Gastrocnemius medialis (tissue), 4 donors: ENCODE data around the gene WSB2. TPM values are rescaled to one million over a fixed set of nuclear protein-coding genes. Genes with fewer than 3 reads are reported as not detected.

Source experiments
- ATAC-seq, 2 donors: fragments of 150-250 bp; one replicate each; pipeline ENCODE4 v1.9.1; 2016
- DNase-seq, 2 donors: peaks; one replicate each; pipeline ENCODE4 v3.0.0-alpha.2; 2019
- H3K27ac ChIP-seq, 4 donors: fragments of 200-600 bp; sonication (generic); 1 replicate in 1 of 4; 2 replicates in 3 of 4; pipeline ENCODE4 v1.5.1; 2016 to 2018; ENCODE audit warnings: mild to moderate bottlenecking in 2 of 4, moderate library complexity in 1 of 4
- H3K27me3 ChIP-seq, 3 donors: fragments of 200-600 bp; sonication (generic) in 2 of 3; 1 replicate in 1 of 3; 2 replicates in 2 of 3; pipeline versions ENCODE4 v1.5.1 to v1.6.0; 2016 to 2019; ENCODE audit warnings: mild to moderate bottlenecking in 1 of 3, moderate library complexity in 1 of 3
- H3K36me3 ChIP-seq, 2 donors: fragments of 200-600 bp; sonication (generic) in 1 of 2; one replicate each; pipeline ENCODE4 v1.5.1; 2017 to 2018
- H3K4me1 ChIP-seq, 2 donors: fragments of 200-600 bp; sonication (generic) in 1 of 2; one replicate each; pipeline ENCODE4 v1.5.1; 2016 to 2017; ENCODE audit warnings: mild to moderate bottlenecking in 2 of 2
- H3K4me3 ChIP-seq, 4 donors: fragments of 200-600 bp; sonication (generic) in 3 of 4; 1 replicate in 1 of 4; 2 replicates in 3 of 4; pipeline ENCODE4 v1.5.1; 2016 to 2019; ENCODE audit warnings: mild to moderate bottlenecking in 2 of 4
- H3K9me3 ChIP-seq, 3 donors: fragments of 200-600 bp; sonication (generic) in 2 of 3; 1 replicate in 1 of 3; 2 replicates in 2 of 3; pipeline ENCODE4 v1.5.1; 2016 to 2019
- POLR2A ChIP-seq, 2 donors: fragments of 450-650 bp; IDR thresholded peaks; one replicate each; pipeline ENCODE4 v1.6.1; 2017; ENCODE audit warnings: antibody characterized with exemption in 2 of 2, mild to moderate bottlenecking in 2 of 2, moderate library complexity in 2 of 2
- in situ Hi-C, 4 donors: fragments of 200-750 bp; cut with MboI; loops; one replicate each; pipeline versions ENCODE4 v1.15.0 to v1.8.0; 2017; ENCODE audit warnings: low sequenced_read_pairs in 4 of 4
- intact Hi-C: fragments of 100-400 bp; cut with DNase I; formaldehyde crosslinking; loops from one replicate; pipeline ENCODE4 v1.15.1; 2023; ENCODE audit warnings: low total_unique reads
- total RNA-seq, 4 donors: library from RNA; depleted of rRNA; stranded (reverse); fragments of >200 nt; gene quantifications; one replicate each; pipeline versions ENCODE4 v1.1.0 to v1.2.3, GENCODE V29; 2016
- TF ChIP-seq, protein P1 (sequence below), 5 experiments: fragments of 450-650 bp in 3 of 5; fragments of 200-600 bp in 2 of 5; sonication (generic) in 2 of 5; IDR thresholded peaks in 4 of 5; conservative IDR thresholded peaks in 1 of 5; 1 replicate in 4 of 5; 2 replicates in 1 of 5; pipeline ENCODE4 v1.5.1; 2016 to 2019; ENCODE audit warnings: antibody characterized with exemption in 5 of 5, mild to moderate bottlenecking in 3 of 5, moderate library complexity in 3 of 5

The WSB2 gene
- total RNA-seq, 4 donors from 2014 or later = 83.5 to 133 (median 93.5) TPM

DNA sequence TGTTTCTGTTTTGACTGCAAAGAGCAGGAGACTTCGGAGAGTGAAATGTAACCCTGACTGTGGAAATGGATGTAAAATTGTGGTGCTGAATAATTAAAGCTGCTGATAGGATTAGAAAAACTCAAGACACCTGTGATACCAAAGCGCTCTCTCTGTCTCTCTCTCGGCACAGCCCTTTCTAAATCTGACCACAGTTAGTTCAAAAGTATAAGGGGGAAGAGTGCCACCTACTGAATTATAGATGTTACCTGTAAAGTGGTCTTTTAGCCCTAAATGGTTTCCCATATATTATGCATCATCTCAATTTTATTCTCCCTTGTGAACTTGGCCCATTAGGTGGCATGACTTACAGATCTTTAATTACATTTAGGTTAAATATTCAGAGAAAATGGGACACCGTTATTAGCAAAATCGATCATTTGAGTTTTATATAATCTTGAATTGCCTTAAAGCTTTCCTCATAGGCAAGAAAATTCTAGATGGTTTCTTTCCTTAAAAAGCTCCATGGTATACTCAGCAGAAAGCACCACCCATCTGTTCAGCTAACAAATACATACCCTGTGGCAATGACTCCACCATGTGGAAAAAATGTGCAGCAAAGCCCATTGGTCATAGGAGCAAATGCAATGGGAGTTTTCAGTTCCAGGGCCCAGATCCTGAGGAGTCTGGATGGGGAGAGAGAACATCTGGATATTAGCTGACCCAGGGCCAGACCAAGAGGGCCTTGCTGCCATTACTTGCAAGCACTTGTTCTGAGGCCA, 26.4 kb downstream of the WSB2 start:
- intact Hi-C loops (no loop called here), in situ Hi-C loops (no loop called here)
- TF ChIP-seq POLR2A (IDR thresholded peaks at IDR 0.05) = no peak
- TF ChIP-seq, protein P1, sequence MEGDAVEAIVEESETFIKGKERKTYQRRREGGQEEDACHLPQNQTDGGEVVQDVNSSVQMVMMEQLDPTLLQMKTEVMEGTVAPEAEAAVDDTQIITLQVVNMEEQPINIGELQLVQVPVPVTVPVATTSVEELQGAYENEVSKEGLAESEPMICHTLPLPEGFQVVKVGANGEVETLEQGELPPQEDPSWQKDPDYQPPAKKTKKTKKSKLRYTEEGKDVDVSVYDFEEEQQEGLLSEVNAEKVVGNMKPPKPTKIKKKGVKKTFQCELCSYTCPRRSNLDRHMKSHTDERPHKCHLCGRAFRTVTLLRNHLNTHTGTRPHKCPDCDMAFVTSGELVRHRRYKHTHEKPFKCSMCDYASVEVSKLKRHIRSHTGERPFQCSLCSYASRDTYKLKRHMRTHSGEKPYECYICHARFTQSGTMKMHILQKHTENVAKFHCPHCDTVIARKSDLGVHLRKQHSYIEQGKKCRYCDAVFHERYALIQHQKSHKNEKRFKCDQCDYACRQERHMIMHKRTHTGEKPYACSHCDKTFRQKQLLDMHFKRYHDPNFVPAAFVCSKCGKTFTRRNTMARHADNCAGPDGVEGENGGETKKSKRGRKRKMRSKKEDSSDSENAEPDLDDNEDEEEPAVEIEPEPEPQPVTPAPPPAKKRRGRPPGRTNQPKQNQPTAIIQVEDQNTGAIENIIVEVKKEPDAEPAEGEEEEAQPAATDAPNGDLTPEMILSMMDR (IDR thresholded peaks at IDR 0.05 in 4 of 5, conservative IDR thresholded peaks at IDR 0.05 in 1 of 5) = peak in 2 of 5 experiments; percentile 10 to 25
- no peak overlapping the region for H3K4me3 ChIP-seq
- no peaks in the 10 kb centered on the region for H3K27me3 ChIP-seq
- no peak for ATAC-seq
- no peaks in the 10 kb centered on the region for H3K9me3 ChIP-seq
- no peak overlapping the region for H3K27ac ChIP-seq
- DNase-seq = no peak
- H3K4me1 ChIP-seq = no peaks in the 10 kb centered on the region
- peaks cover 0 to 95% of the 10 kb centered on the region in 2 donors for H3K36me3 ChIP-seq

DNA sequence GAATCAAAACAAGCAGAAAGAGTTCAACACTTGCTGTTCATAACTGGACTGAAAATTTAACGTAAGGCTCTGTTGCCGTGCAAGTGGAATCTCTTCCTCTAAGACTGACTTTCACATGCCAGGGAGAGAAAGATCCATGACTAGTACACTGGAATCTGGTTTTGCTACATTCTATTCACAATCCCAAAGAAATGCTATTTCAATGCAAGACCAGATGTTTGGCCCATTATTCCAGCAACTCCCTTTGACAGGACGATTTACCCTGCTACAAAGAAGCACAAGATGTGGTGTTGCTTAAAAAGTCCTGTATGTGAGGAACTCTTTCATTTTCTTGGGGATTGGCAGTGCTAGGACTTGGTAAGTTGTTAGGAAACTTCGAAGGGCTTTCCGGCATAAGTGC, 27.1 kb downstream of the WSB2 start:
- H3K36me3 ChIP-seq = peaks cover 0 to 89% of the 10 kb centered on the region in 2 donors
- in situ Hi-C loops (no loop called here), intact Hi-C loops (no loop called here)
- DNase-seq (no peak), ATAC-seq (no peak)
- no peaks in the 10 kb centered on the region for H3K27me3 ChIP-seq
- no peaks in the 10 kb centered on the region for H3K9me3 ChIP-seq
- no peaks in the 10 kb centered on the region for H3K4me1 ChIP-seq
- no peak overlapping the region for H3K4me3 ChIP-seq
- no peak for TF ChIP-seq POLR2A (IDR thresholded peaks at IDR 0.05)
- TF ChIP-seq, protein P1 (IDR thresholded peaks at IDR 0.05 in 4 of 5, conservative IDR thresholded peaks at IDR 0.05 in 1 of 5) = no peak
- no peak overlapping the region for H3K27ac ChIP-seq

DNA sequence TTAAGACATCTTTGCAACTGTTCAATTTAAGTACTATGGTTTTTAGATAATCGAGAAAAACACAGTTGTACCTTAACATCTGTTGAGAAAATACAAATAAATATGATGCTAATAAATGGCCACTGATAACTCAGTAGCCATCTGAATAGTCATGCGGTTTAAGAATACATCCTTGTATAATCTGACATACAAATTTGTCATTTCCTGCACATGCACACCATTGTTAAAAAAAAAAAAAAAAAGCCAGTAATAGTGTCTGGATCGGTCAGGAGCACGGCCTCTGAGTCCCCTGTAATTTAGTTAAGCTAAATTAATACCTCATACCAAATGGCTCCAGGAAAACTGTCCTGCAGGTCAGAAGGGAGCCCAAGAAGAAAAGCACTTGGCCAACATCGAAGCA, 27.7 kb downstream of the WSB2 start:
- DNase-seq (no peak), ATAC-seq (no peak)
- in situ Hi-C loops = no loop called here
- no peak overlapping the region for H3K27ac ChIP-seq
- H3K4me3 ChIP-seq = no peak overlapping the region
- H3K27me3 ChIP-seq = no peaks in the 10 kb centered on the region
- H3K36me3 ChIP-seq = peaks cover 0 to 84% of the 10 kb centered on the region in 2 donors
- no peaks in the 10 kb centered on the region for H3K4me1 ChIP-seq
- no peaks in the 10 kb centered on the region for H3K9me3 ChIP-seq
- TF ChIP-seq, protein P1 (IDR thresholded peaks at IDR 0.05 in 4 of 5, conservative IDR thresholded peaks at IDR 0.05 in 1 of 5) = no peak
- TF ChIP-seq POLR2A (IDR thresholded peaks at IDR 0.05) = no peak
- intact Hi-C loops = no loop called here

DNA sequence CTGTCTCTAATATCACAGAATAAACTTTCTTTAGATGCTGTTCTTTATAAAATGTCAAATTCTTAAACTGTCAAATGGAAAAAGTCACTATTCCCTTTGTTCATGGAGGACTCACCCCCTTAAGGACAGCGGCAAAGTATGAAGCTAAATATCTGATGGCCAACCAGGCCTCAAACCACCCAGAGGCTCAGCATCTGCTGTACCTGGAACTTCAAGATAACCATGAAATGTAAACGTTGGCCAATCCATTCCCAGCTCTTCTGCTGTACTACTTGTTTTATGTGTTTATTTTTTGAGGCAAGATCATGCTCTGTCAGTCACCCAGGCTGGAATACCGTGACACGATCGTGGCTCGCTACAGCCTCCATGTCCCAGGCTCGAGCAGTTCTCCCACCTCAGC, 28.8 kb downstream of the WSB2 start:
- intact Hi-C loops = no loop called here
- TF ChIP-seq, protein P1 (IDR thresholded peaks at IDR 0.05 in 4 of 5, conservative IDR thresholded peaks at IDR 0.05 in 1 of 5) = no peak
- TF ChIP-seq POLR2A (IDR thresholded peaks at IDR 0.05) = no peak

More for the DNA sequence above, 28.8 kb downstream of the WSB2 start:
- no peak overlapping the region for H3K4me3 ChIP-seq
- no peak for ATAC-seq
- no peak for DNase-seq
- no peak overlapping the region for H3K27ac ChIP-seq
- no peaks in the 10 kb centered on the region for H3K27me3 ChIP-seq
- peaks cover 0 to 72% of the 10 kb centered on the region in 2 donors for H3K36me3 ChIP-seq
- in situ Hi-C loops = no loop called here
- no peaks in the 10 kb centered on the region for H3K4me1 ChIP-seq
- H3K9me3 ChIP-seq = no peaks in the 10 kb centered on the region
